HEK293 (cell line): ENCODE data around the gene USP44.

Experiments used
- CTCF ChIA-PET: fragments of 350-600 bp; formaldehyde crosslinking; extraction: SDS; loops from one replicate; lab custom pipeline; 2021; ENCODE audit warnings: antibody characterized with exemption; lab: Yijun Ruan, JAX
- POLR2A ChIA-PET: fragments of 300-600 bp; formaldehyde crosslinking; extraction: SDS; loops from one replicate; lab custom pipeline; 2020; ENCODE audit warnings: antibody characterized with exemption, inconsistent platforms; lab: Yijun Ruan, JAX
- H3K27ac ChIP-seq: fragments of 200-500 bp; sonication (Bioruptor generic); 2 replicates; pipeline ENCODE4 v1.5.1; 2014; ENCODE audit warnings: low read depth, low read length, control low read depth, inconsistent platforms; ENCODE audit errors: extremely low read depth
- H3K36me3 ChIP-seq, 2 experiments: fragments of 200-500 bp in 1 of 2; sonication (Bioruptor generic) in 1 of 2; 1 replicate in 1 of 2; 2 replicates in 1 of 2; pipeline ENCODE4 v1.5.1; 2014 to 2017; ENCODE audit warnings: inconsistent platforms in 2 of 2, low read length in 2 of 2; ENCODE audit not compliant: control insufficient read depth in 2 of 2, insufficient read depth in 1 of 2
- H3K4me1 ChIP-seq: fragments of 200-500 bp; sonication (Bioruptor generic); 2 replicates; pipeline ENCODE4 v1.5.1; 2014; ENCODE audit warnings: mild to moderate bottlenecking, low read length, inconsistent platforms; ENCODE audit not compliant: control insufficient read depth, insufficient read depth
- H3K4me3 ChIP-seq: 2 replicates; pipeline ENCODE4 v1.5.1; 2011; ENCODE audit warnings: low read depth, mild to moderate bottlenecking, control low read depth, low read length, moderate library complexity
- H3K9me3 ChIP-seq: fragments of 200-500 bp; sonication (Bioruptor generic); 2 replicates; pipeline ENCODE4 v1.5.1; 2014; ENCODE audit warnings: low read depth, low read length, inconsistent platforms; ENCODE audit not compliant: control insufficient read depth, insufficient read depth
- FEZF1 ChIP-seq: fragments of 450-650 bp; formaldehyde crosslinking; IDR thresholded peaks from 2 replicates; pipeline ENCODE4 v1.5.1; 2016; ENCODE audit warnings: missing biosample characterization, missing genetic modification characterization
- MYNN ChIP-seq: fragments of 450-650 bp; formaldehyde crosslinking; IDR thresholded peaks from 2 replicates; pipeline ENCODE4 v1.5.1; 2016; ENCODE audit warnings: missing biosample characterization, missing genetic modification characterization, borderline replicate concordance
- MZF1 ChIP-seq: fragments of 450-650 bp; formaldehyde crosslinking; IDR thresholded peaks from 2 replicates; pipeline ENCODE4 v1.5.1; 2017; ENCODE audit warnings: missing biosample characterization, missing genetic modification characterization, borderline replicate concordance
- OSR2 ChIP-seq: fragments of 450-650 bp; formaldehyde crosslinking; IDR thresholded peaks from 2 replicates; pipeline ENCODE4 v1.5.1; 2016; ENCODE audit warnings: missing biosample characterization, missing genetic modification characterization
- OVOL3 ChIP-seq: fragments of 450-650 bp; formaldehyde crosslinking; IDR thresholded peaks from 2 replicates; pipeline ENCODE4 v1.5.1; 2016; ENCODE audit warnings: missing biosample characterization, missing genetic modification characterization
- SP2 ChIP-seq: fragments of 450-650 bp; formaldehyde crosslinking; IDR thresholded peaks from 2 replicates; pipeline ENCODE4 v1.5.1; 2016; ENCODE audit warnings: missing biosample characterization, missing genetic modification characterization
- WT1 ChIP-seq: fragments of 450-650 bp; formaldehyde crosslinking; IDR thresholded peaks from 2 replicates; pipeline ENCODE4 v1.5.1; 2016; ENCODE audit warnings: missing biosample characterization, missing genetic modification characterization
- YY2 ChIP-seq: fragments of 450-650 bp; formaldehyde crosslinking; IDR thresholded peaks from 2 replicates; pipeline ENCODE4 v1.5.1; 2016; ENCODE audit warnings: missing biosample characterization, missing genetic modification characterization
- ZFP37 ChIP-seq: fragments of 450-650 bp; formaldehyde crosslinking; IDR thresholded peaks from 2 replicates; pipeline ENCODE4 v1.5.1; 2016; ENCODE audit warnings: missing biosample characterization, missing genetic modification characterization
- ZFP69B ChIP-seq: fragments of 450-650 bp; formaldehyde crosslinking; IDR thresholded peaks from 2 replicates; pipeline ENCODE4 v1.5.1; 2016; ENCODE audit warnings: missing biosample characterization, missing genetic modification characterization
- ZNF10 ChIP-seq: fragments of 450-650 bp; formaldehyde crosslinking; IDR thresholded peaks from 2 replicates; pipeline ENCODE4 v1.5.1; 2017; ENCODE audit warnings: missing biosample characterization, missing genetic modification characterization
- ZNF114 ChIP-seq: fragments of 450-650 bp; formaldehyde crosslinking; IDR thresholded peaks from 2 replicates; pipeline ENCODE4 v1.5.0; 2017; ENCODE audit warnings: missing biosample characterization, missing genetic modification characterization
- ZNF121 ChIP-seq: fragments of 450-650 bp; formaldehyde crosslinking; IDR thresholded peaks from 2 replicates; pipeline ENCODE4 v1.5.1; 2016; ENCODE audit warnings: missing biosample characterization, missing genetic modification characterization
- ZNF133 ChIP-seq: fragments of 450-650 bp; formaldehyde crosslinking; IDR thresholded peaks from 2 replicates; pipeline ENCODE4 v1.5.1; 2016; ENCODE audit warnings: missing biosample characterization, missing genetic modification characterization
- ZNF140 ChIP-seq: fragments of 450-650 bp; formaldehyde crosslinking; IDR thresholded peaks from 2 replicates; pipeline ENCODE4 v1.5.1; 2016; ENCODE audit warnings: missing biosample characterization, missing genetic modification characterization
- ZNF248 ChIP-seq: fragments of 450-650 bp; formaldehyde crosslinking; IDR thresholded peaks from 2 replicates; pipeline ENCODE4 v1.5.1; 2017; ENCODE audit warnings: missing biosample characterization, missing genetic modification characterization
- ZNF311 ChIP-seq: fragments of 450-650 bp; formaldehyde crosslinking; IDR thresholded peaks from 2 replicates; pipeline ENCODE4 v1.5.1; 2017; ENCODE audit warnings: missing biosample characterization, missing genetic modification characterization, borderline replicate concordance
- ZNF433 ChIP-seq: fragments of 450-650 bp; formaldehyde crosslinking; IDR thresholded peaks from 2 replicates; pipeline ENCODE4 v1.5.1; 2016; ENCODE audit warnings: missing biosample characterization, missing genetic modification characterization, low read depth
- ZNF548 ChIP-seq: fragments of 450-650 bp; formaldehyde crosslinking; IDR thresholded peaks from 2 replicates; pipeline ENCODE4 v1.5.1; 2016; ENCODE audit warnings: missing biosample characterization, missing genetic modification characterization
- ZNF560 ChIP-seq: fragments of 450-650 bp; formaldehyde crosslinking; IDR thresholded peaks from 2 replicates; pipeline ENCODE4 v1.5.1; 2017; ENCODE audit warnings: missing biosample characterization, missing genetic modification characterization, borderline replicate concordance
- ZNF561 ChIP-seq: fragments of 450-650 bp; IDR thresholded peaks from 2 replicates; pipeline ENCODE4 v1.5.1; 2018; ENCODE audit warnings: missing biosample characterization, missing genetic modification characterization, borderline replicate concordance
- ZNF621 ChIP-seq: fragments of 450-650 bp; formaldehyde crosslinking; IDR thresholded peaks from 2 replicates; pipeline ENCODE4 v1.5.1; 2017; ENCODE audit warnings: missing biosample characterization, missing genetic modification characterization
- ZNF629 ChIP-seq: fragments of 450-650 bp; formaldehyde crosslinking; IDR thresholded peaks from 2 replicates; pipeline ENCODE4 v1.5.1; 2017; ENCODE audit warnings: missing biosample characterization, missing genetic modification characterization
- ZNF660 ChIP-seq: fragments of 450-650 bp; IDR thresholded peaks from 2 replicates; pipeline ENCODE4 v1.5.1; 2018; ENCODE audit warnings: missing biosample characterization, mild to moderate bottlenecking, missing genetic modification characterization
- ZNF747 ChIP-seq: fragments of 450-650 bp; formaldehyde crosslinking; IDR thresholded peaks from 2 replicates; pipeline ENCODE4 v1.5.1; 2016; ENCODE audit warnings: missing biosample characterization, missing genetic modification characterization
- ZNF777 ChIP-seq: fragments of 450-650 bp; formaldehyde crosslinking; IDR thresholded peaks from 2 replicates; pipeline ENCODE4 v1.5.1; 2017; ENCODE audit warnings: missing biosample characterization, missing genetic modification characterization, borderline replicate concordance
- TF ChIP-seq, protein P1 (sequence below): fragments of 450-650 bp; formaldehyde crosslinking; IDR thresholded peaks from 2 replicates; pipeline ENCODE4 v1.5.1; 2017; ENCODE audit warnings: missing biosample characterization, missing genetic modification characterization
- TF ChIP-seq, protein P2 (sequence below): fragments of 450-650 bp; formaldehyde crosslinking; IDR thresholded peaks from 2 replicates; pipeline ENCODE4 v1.5.1; 2016; ENCODE audit warnings: missing biosample characterization, missing genetic modification characterization
- TF ChIP-seq, protein P3 (sequence below): fragments of 450-650 bp; formaldehyde crosslinking; IDR thresholded peaks from 2 replicates; pipeline ENCODE4 v1.5.1; 2016; ENCODE audit warnings: missing biosample characterization, missing genetic modification characterization
- TF ChIP-seq, protein P4 (sequence below): fragments of 450-650 bp; formaldehyde crosslinking; IDR thresholded peaks from 2 replicates; pipeline ENCODE4 v1.5.1; 2016; ENCODE audit warnings: missing biosample characterization, missing genetic modification characterization

The USP44 gene

DNA sequence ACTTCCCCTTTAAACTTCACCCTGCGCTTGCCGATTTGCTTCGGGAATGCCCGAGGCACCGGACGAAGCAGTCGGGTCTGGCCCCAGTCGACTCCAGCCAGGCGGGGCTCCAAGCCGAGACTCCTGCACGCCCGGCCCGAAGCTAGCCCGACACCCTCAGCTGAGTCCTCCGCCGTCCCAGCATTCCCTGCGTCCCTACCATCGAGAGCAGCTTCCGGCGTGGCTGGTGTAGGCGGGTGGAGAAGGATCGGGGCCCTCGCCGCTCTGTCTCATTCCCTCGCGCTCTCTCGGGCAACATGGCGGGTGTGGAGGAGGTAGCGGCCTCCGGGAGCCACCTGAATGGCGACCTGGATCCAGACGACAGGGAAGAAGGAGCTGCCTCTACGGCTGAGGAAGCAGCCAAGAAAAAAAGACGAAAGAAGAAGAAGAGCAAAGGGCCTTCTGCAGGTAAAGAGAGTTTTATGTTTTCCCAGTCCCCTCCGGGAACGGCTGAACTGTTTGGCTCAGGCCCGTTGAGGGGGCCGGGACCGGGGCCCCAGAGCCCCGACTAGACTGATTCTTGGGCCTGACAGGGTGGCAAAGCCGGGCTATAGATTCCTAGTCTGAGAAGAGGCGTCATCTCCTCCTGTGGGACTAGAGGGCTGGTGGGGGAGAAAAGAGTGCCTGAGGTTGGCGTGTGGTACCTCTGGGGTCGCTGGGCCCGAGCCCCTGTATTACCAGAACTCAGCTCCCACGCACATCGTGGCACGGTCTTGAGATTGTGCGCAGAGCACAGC is 77.2 kb downstream of the USP44 start, which contains the start of gene METAP2 (continued):
- TF ChIP-seq ZNF560 (tag by site-specific recombination) (no peak), ZNF629 (peak; percentile 73), ZNF140 (tag by site-specific recombination) (no peak), ZNF561 (peak; percentile 27; the same call in 1 of the 2 replicates), MYNN (no peak), ZNF433 (tag by site-specific recombination) (no peak), MZF1 (tag by site-specific recombination) (peak; percentile 13; the same call in 1 of the 2 replicates), ZNF660 (peak; percentile 59), YY2 (peak; percentile 93), SP2 (peak; percentile 75), ZNF248 (tag by site-specific recombination) (no peak), ZFP69B (tag by site-specific recombination) (peak; percentile 70), ZNF121 (tag by site-specific recombination) (0 out of 2 replicates have a peak, but pooled peaks have one; percentile 15)
- TF ChIP-seq, protein P1, sequence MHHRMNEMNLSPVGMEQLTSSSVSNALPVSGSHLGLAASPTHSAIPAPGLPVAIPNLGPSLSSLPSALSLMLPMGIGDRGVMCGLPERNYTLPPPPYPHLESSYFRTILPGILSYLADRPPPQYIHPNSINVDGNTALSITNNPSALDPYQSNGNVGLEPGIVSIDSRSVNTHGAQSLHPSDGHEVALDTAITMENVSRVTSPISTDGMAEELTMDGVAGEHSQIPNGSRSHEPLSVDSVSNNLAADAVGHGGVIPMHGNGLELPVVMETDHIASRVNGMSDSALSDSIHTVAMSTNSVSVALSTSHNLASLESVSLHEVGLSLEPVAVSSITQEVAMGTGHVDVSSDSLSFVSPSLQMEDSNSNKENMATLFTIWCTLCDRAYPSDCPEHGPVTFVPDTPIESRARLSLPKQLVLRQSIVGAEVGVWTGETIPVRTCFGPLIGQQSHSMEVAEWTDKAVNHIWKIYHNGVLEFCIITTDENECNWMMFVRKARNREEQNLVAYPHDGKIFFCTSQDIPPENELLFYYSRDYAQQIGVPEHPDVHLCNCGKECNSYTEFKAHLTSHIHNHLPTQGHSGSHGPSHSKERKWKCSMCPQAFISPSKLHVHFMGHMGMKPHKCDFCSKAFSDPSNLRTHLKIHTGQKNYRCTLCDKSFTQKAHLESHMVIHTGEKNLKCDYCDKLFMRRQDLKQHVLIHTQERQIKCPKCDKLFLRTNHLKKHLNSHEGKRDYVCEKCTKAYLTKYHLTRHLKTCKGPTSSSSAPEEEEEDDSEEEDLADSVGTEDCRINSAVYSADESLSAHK = 0 out of 2 replicates have a peak, but pooled peaks have one; percentile 33
- TF ChIP-seq, protein P2, sequence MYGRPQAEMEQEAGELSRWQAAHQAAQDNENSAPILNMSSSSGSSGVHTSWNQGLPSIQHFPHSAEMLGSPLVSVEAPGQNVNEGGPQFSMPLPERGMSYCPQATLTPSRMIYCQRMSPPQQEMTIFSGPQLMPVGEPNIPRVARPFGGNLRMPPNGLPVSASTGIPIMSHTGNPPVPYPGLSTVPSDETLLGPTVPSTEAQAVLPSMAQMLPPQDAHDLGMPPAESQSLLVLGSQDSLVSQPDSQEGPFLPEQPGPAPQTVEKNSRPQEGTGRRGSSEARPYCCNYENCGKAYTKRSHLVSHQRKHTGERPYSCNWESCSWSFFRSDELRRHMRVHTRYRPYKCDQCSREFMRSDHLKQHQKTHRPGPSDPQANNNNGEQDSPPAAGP = peak; percentile 51; the same call in 1 of the 2 replicates
- TF ChIP-seq, protein P3, sequence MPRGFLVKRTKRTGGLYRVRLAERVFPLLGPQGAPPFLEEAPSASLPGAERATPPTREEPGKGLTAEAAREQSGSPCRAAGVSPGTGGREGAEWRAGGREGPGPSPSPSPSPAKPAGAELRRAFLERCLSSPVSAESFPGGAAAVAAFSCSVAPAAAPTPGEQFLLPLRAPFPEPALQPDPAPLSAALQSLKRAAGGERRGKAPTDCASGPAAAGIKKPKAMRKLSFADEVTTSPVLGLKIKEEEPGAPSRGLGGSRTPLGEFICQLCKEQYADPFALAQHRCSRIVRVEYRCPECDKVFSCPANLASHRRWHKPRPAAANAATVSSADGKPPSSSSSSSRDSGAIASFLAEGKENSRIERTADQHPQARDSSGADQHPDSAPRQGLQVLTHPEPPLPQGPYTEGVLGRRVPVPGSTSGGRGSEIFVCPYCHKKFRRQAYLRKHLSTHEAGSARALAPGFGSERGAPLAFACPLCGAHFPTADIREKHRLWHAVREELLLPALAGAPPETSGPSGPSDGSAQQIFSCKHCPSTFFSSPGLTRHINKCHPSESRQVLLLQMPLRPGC (tag by site-specific recombination) = peak; percentile 69
- TF ChIP-seq, all 188 proteins: peak for 53

DNA sequence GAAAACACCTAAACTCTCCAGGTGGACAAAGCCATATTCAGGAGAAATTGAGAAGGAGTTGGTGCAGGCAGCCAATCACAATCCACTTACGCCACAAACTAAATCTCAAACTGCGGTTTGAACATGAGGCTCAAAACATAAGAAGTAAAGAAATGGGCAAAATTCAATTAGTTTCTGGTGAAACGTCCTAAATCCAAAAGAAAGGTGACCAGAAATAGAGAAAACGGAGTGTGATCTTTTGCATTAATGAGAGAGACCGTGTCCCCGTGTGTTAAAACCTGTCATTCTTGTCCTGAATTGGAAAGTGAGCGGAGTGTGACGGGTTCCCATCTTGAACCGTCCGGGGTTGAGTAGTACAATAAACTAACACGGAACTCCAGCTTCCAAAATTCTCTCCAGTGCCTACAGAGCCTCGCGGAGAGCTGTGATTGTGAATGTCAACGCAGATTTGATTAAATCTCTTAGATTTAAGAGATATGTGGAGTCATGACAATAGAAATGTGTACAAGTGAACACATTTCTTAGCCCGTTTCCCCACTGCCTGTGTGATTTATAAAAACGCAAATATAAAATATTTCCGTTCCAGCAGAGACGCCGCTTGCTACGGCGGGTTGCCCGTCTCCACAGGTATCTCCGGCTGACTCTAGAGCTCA is 77.9 kb downstream of the USP44 start:
- ChIA-PET POLR2A (interaction anchor here (0.6 to 1.9 kb wide), 37 partner anchors 9 to 562 kb away, joined by 3 to 26 read pairs (median 4); partner anchors contain the start of genes CCDC38, FGD6, LTA4H and NDUFA12), CTCF (interaction anchor here (1.3 kb wide), 1 partner anchor 61 kb away, joined by 3 read pairs; no protein-coding TSS in a partner anchor)
- H3K9me3 ChIP-seq = no peaks in the 10 kb centered on the region
- H3K36me3 ChIP-seq = peaks cover 16 to 30% of the 10 kb centered on the region in 2 experiments
- peak overlapping the region; percentile 85 for H3K4me3 ChIP-seq
- H3K4me1 ChIP-seq = peaks cover 4% of the 10 kb centered on the region; the same call in 1 of the 2 replicates
- H3K27ac ChIP-seq = peak overlapping the region; percentile 81
- TF ChIP-seq ZNF133 = no peak
- no peak for TF ChIP-seq ZNF548 (tag by site-specific recombination)
- TF ChIP-seq ZNF311 (tag by site-specific recombination) = no peak
- no peak for TF ChIP-seq ZFP37 (tag by site-specific recombination)
- no peak for TF ChIP-seq ZNF114
- TF ChIP-seq OSR2 = no peak
- no peak for TF ChIP-seq ZNF621 (tag by site-specific recombination)
- no peak for TF ChIP-seq WT1 (tag by site-specific recombination)
- TF ChIP-seq, protein P4, sequence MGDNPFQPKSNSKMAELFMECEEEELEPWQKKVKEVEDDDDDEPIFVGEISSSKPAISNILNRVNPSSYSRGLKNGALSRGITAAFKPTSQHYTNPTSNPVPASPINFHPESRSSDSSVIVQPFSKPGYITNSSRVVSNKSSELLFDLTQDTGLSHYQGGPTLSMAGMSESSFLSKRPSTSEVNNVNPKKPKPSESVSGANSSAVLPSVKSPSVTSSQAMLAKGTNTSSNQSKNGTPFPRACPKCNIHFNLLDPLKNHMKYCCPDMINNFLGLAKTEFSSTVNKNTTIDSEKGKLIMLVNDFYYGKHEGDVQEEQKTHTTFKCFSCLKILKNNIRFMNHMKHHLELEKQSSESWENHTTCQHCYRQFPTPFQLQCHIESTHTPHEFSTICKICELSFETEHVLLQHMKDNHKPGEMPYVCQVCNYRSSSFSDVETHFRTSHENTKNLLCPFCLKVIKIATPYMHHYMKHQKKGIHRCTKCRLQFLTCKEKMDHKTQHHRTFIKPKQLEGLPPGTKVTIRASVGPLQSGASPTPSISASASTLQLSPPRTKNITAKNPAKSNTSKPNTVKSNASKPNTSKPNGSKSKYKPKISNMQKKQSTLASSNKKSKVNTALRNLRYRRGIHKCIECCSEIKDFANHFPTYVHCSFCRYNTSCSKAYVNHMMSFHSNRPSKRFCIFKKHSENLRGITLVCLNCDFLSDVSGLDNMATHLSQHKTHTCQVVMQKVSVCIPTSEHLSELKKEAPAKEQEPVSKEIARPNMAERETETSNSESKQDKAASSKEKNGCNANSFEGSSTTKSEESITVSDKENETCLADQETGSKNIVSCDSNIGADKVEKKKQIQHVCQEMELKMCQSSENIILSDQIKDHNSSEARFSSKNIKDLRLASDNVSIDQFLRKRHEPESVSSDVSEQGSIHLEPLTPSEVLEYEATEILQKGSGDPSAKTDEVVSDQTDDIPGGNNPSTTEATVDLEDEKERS (tag by site-specific recombination) = no peak
- no peak for TF ChIP-seq ZNF747 (tag by site-specific recombination)
- TF ChIP-seq FEZF1 (tag by site-specific recombination) = no peak
- TF ChIP-seq ZNF10 (tag by site-specific recombination) = no peak
- no peak for TF ChIP-seq OVOL3
- TF ChIP-seq ZNF561 = no peak
- TF ChIP-seq ZNF777 (tag by site-specific recombination) = no peak
